ENCODE data around the gene RASGRP4. TPM values are rescaled to one million over a fixed set of nuclear protein-coding genes. Genes with fewer than 3 reads are reported as not detected.
A peak's percentile ranks its signal among the peaks of the same experiment; 100 is the strongest.
"Not testable (repeated sequence)": the region's sequence is repeated elsewhere in the genome, so short reads cannot be mapped to it uniquely, and the experiment has no call there.

Gene RASGRP4, protein sequence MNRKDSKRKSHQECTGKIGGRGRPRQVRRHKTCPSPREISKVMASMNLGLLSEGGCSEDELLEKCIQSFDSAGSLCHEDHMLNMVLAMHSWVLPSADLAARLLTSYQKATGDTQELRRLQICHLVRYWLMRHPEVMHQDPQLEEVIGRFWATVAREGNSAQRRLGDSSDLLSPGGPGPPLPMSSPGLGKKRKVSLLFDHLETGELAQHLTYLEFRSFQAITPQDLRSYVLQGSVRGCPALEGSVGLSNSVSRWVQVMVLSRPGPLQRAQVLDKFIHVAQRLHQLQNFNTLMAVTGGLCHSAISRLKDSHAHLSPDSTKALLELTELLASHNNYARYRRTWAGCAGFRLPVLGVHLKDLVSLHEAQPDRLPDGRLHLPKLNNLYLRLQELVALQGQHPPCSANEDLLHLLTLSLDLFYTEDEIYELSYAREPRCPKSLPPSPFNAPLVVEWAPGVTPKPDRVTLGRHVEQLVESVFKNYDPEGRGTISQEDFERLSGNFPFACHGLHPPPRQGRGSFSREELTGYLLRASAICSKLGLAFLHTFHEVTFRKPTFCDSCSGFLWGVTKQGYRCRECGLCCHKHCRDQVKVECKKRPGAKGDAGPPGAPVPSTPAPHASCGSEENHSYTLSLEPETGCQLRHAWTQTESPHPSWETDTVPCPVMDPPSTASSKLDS
- 1 to 10 TPM in 6 of 9 donors, under 1 TPM in 3; 0.51 to 6.7 (median 1.4) TPM for total RNA-seq
- polyA plus RNA-seq: under 1 TPM; 0.61 to 0.91 TPM
- long read RNA-seq, donor 1, partial matches to known transcripts: 1 of 2 reads
- long read RNA-seq, donor 1, other reads (novel, unspliced or antisense): 0 of 2 reads
- long read RNA-seq, donor 2: 0 reads
- long read RNA-seq, donor 3: 0 reads

DNA sequence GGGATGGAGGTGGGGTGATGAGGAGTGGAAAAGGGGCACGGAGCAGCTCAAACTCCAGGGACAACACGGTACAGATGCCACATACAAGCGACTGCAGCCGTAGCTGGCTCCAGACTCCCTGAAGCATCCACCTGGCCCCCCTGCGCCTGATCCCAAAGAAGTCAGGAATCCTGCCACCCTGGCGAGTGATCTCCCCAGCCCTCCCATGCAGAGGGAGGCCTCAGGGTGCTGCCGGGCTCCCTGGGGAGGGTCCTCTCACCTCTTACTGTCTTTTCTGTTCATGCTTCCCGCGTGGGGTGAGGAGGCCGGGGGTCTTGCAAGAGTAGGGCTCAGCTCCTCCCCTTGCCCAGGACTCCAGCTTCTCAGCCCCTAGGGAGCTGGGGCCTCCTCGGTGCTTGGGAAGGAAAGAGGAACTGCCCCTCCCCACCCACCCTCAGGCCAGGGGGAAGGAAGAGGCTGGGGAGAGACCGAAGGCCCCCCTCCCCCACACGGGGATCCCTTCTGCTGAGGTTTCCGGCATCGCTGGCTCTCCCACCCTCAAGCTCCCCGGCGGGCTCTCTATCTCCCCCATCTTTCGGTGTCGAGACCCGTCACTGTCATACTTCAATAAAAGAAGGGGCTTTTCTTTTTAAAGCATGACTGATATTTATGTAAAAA is at the start of gene RASGRP4:
RASGRP4 (minus strand) TSS at position 410 of the 657 bp plus-strand sequence; CDS start at position 282, 128 bp downstream.
- no peaks in the 10 kb centered on the region for H3K9me3 ChIP-seq
- H3K4me1 ChIP-seq: peaks cover 0 to 10% (median 0%) of the 10 kb centered on the region in 12 donors
- H3K4me3 ChIP-seq: peak within 1 kb of the TSS in 9 of 12 donors; percentile 18 to 61 (median 34)
- no peak for TF ChIP-seq POLR2A (IDR thresholded peaks at IDR 0.05)
- TF ChIP-seq, protein P1, sequence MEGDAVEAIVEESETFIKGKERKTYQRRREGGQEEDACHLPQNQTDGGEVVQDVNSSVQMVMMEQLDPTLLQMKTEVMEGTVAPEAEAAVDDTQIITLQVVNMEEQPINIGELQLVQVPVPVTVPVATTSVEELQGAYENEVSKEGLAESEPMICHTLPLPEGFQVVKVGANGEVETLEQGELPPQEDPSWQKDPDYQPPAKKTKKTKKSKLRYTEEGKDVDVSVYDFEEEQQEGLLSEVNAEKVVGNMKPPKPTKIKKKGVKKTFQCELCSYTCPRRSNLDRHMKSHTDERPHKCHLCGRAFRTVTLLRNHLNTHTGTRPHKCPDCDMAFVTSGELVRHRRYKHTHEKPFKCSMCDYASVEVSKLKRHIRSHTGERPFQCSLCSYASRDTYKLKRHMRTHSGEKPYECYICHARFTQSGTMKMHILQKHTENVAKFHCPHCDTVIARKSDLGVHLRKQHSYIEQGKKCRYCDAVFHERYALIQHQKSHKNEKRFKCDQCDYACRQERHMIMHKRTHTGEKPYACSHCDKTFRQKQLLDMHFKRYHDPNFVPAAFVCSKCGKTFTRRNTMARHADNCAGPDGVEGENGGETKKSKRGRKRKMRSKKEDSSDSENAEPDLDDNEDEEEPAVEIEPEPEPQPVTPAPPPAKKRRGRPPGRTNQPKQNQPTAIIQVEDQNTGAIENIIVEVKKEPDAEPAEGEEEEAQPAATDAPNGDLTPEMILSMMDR (IDR thresholded peaks at IDR 0.05): no peak
- ATAC-seq (peak; percentile 41 to 80 (median 59)), DNase-seq (peak in 4 of 5 donors; percentile 29 to 76 (median 58))
- intact Hi-C loops (cut with DNase I): no loop called here
- peaks cover 0 to 13% (median 0%) of the 10 kb centered on the region in 9 donors for H3K27me3 ChIP-seq
- H3K36me3 ChIP-seq: no peaks in the 10 kb centered on the region
- 16 to 21% (median 17%) methylated on average over 19 to 20 of the region's 20 CpGs for WGBS, 4 donors
- peak within 1 kb of the TSS in 2 of 12 donors; percentile 25 to 72 for H3K27ac ChIP-seq

DNA sequence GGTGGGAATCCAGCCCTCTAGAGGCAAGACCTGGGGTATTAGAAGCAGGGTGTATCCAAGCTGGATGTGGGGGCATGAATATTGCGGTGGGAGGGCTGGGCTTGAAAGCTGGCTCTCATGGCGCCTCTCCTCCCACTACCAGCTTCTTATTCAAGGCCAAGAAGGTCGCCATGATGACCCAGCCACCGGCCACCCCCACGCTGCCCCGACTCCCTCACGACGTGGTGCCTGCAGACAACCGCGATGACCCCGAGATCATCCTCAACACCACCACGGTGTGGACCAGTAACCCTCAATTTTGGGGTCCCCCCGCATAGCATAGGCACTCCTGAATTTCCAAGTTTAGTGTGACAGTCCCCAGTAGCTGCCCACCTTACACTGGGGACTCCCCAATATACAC is 49.2 kb upstream of the RASGRP4 start:
- no peak for DNase-seq
- no peak for ATAC-seq
- intact Hi-C loops (cut with DNase I): no loop called here
- TF ChIP-seq, protein P1 (IDR thresholded peaks at IDR 0.05): no peak
- no peak for TF ChIP-seq POLR2A (IDR thresholded peaks at IDR 0.05)
- no peak overlapping the region for H3K27ac ChIP-seq
- whole genome bisulfite sequencing, 4 donors: 85 to 88% (median 86%) methylated on average over 13 of the region's 13 CpGs
- H3K4me3 ChIP-seq: no peak overlapping the region
- H3K36me3 ChIP-seq: no peaks in the 10 kb centered on the region
- no peaks in the 10 kb centered on the region for H3K4me1 ChIP-seq
- H3K27me3 ChIP-seq: peaks cover 0 to 17% (median 0%) of the 10 kb centered on the region in 9 donors
- no peaks in the 10 kb centered on the region for H3K9me3 ChIP-seq

DNA sequence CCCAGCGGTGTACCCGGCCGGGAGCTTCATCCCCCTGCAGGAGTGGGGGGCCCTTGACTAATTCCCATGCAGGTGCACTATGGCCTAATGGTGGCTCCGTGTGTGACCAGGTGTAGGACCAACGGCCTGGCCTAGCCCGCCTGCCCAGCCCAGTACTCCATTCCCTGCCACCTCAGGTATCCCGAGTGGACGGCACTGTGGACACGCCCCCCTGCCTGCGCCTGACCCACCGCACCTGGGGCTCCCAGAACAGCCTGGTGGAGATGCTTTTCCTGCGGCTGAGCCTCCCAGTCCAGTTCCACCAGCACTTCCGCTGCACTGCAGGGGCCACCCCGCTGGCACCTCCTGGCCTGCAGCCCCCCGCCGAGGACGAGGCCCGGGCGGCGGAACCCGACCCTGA is 47.2 kb upstream of the RASGRP4 start:
- no peak for DNase-seq
- no peak for ATAC-seq
- no peak for TF ChIP-seq POLR2A (IDR thresholded peaks at IDR 0.05)
- TF ChIP-seq, protein P1 (IDR thresholded peaks at IDR 0.05): no peak
- intact Hi-C loops (cut with DNase I): no loop called here
- Histone ChIP-seq H3K9me3 (no peaks in the 10 kb centered on the region), H3K4me1 (no peaks in the 10 kb centered on the region), H3K27me3 (peaks cover 0 to 17% (median 0%) of the 10 kb centered on the region in 9 donors), H3K36me3 (no peaks in the 10 kb centered on the region), H3K27ac (no peak overlapping the region), H3K4me3 (no peak overlapping the region)
- 81 to 91% (median 86%) methylated on average over 20 to 21 of the region's 21 CpGs for WGBS, 4 donors

DNA sequence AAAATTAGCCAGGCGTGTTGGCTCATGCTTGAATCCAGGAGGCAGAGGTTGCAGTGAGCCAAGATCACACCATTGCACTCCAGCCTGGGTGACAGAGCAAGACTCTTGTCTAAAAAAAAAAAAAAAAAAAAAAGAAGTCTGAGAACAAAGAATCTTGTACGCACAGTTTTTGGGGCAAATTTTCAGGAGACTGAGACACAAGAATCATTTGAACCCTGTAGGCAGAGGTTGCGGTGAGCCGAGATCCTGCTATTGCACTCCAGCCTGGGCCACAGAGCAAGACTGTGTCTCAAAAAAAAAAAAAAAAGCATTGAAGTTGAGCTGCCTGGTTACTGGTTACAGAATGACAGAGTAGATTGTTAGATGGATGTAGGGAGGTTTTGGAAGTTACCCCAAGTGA is 46.7 kb upstream of the RASGRP4 start:
- DNase-seq; H3K36me3 ChIP-seq; H3K27ac ChIP-seq; H3K9me3 ChIP-seq; H3K4me1 ChIP-seq; H3K4me3 ChIP-seq; ATAC-seq; intact Hi-C loops (cut with DNase I): not testable (repeated sequence)
- 80 to 89% (median 84%) methylated on average over 4 of the region's 4 CpGs for WGBS, 4 donors
- H3K27me3 ChIP-seq: peaks cover 0 to 17% (median 0%) of the 10 kb centered on the region in 9 donors
